Lung (tissue), 12 donors: ENCODE data around the gene TPRG1. TPM values are rescaled to one million over a fixed set of nuclear protein-coding genes. Genes with fewer than 3 reads are reported as not detected.
"Not testable (repeated sequence)": the region's sequence is repeated elsewhere in the genome, so short reads cannot be mapped to it uniquely, and the experiment has no call there.

Experiments
- ATAC-seq: fragments of 200-7000 bp; cut with Tn5 transposase; one replicate; pipeline ENCODE4 v1.9.1; 2020; ENCODE audit warnings: moderate number of reproducible peaks; ENCODE audit not compliant: insufficient read depth, low FRiP score
- DNase-seq, 3 donors: peaks; one replicate each; pipeline ENCODE4 v3.0.0-alpha.2; 2013 to 2017
- H3K27ac ChIP-seq, 2 donors: one replicate each; pipeline ENCODE4 v1.5.1; 2013; ENCODE audit warnings: mild to moderate bottlenecking in 2 of 2, moderate library complexity in 2 of 2, control low read depth in 1 of 2, inconsistent platforms in 1 of 2, low read depth in 1 of 2, low read length in 1 of 2
- H3K27me3 ChIP-seq, 3 donors: one replicate each; pipeline ENCODE4 v1.5.1; 2013; ENCODE audit warnings: low read length in 2 of 3; ENCODE audit not compliant: control insufficient read depth in 3 of 3, insufficient read depth in 3 of 3
- H3K36me3 ChIP-seq, 4 donors: one replicate each; pipeline ENCODE4 v1.5.1; 2013; ENCODE audit warnings: low read length in 4 of 4, mild to moderate bottlenecking in 1 of 4, moderate library complexity in 1 of 4; ENCODE audit not compliant: control insufficient read depth in 4 of 4, insufficient read depth in 4 of 4
- H3K4me1 ChIP-seq, 5 donors: one replicate each; pipeline ENCODE4 v1.5.1; 2013; ENCODE audit warnings: low read length in 5 of 5, mild to moderate bottlenecking in 2 of 5, moderate library complexity in 1 of 5; ENCODE audit not compliant: control insufficient read depth in 5 of 5, insufficient read depth in 5 of 5
- H3K4me3 ChIP-seq: one replicate; pipeline ENCODE4 v1.5.1; 2013; ENCODE audit warnings: mild to moderate bottlenecking, control low read depth, moderate library complexity
- H3K9ac ChIP-seq, 2 donors: one replicate each; pipeline ENCODE4 v1.5.1; 2013; ENCODE audit warnings: low read length in 2 of 2, control low read depth in 1 of 2; ENCODE audit not compliant: insufficient read depth in 1 of 2
- H3K9me3 ChIP-seq, 4 donors: one replicate each; pipeline ENCODE4 v1.5.1; 2013; ENCODE audit warnings: low read length in 3 of 4, mild to moderate bottlenecking in 1 of 4, moderate library complexity in 1 of 4; ENCODE audit not compliant: control insufficient read depth in 4 of 4, insufficient read depth in 3 of 4
- CTCF ChIP-seq: IDR thresholded peaks from 2 replicates; pipeline ENCODE4 v1.5.1; 2012; ENCODE audit warnings: mild to moderate bottlenecking; ENCODE audit errors: control extremely low read depth, extremely low read depth
- WGBS, 2 donors: extraction: QIAGEN DNeasy Blood & Tissue Kit; methylation state at CpG; one replicate each; pipeline ENCODE4 v1.1.7; 2013; 5-methylcytosine and 5-hydroxymethylcytosine counted together
- polyA plus RNA-seq, 2 donors: library from polyadenylated mRNA; stranded (reverse); fragments of 200-250 nt; gene quantifications; one replicate each; pipeline ENCODE4 v1.2.1, GENCODE V29; 2013
- total RNA-seq, 2 donors: library from RNA; depleted of rRNA in 1 of 2; stranded (reverse); fragments of >200 nt in 1 of 2; gene quantifications; one replicate each; pipeline ENCODE4 v1.2.1, GENCODE V29; 2014 to 2021
- donor health status: control.
- donor health status: control.
- donor health status: Bipolar disorder and iron deficiency.
- donor health status: healthy.
- donor health status: DM: yes; HTN: yes; CAD: no.

TPRG1 gene
- total and polyA plus RNA-seq, 4 donors, result 3.7 to 13.8 (median 9.4) TPM

GRCh38 chr3:189322339-189322738 is 150.6 kb downstream of the TPRG1 start:
- Histone ChIP-seq H3K9ac (no peak overlapping the region), H3K27me3 (no peaks in the 10 kb centered on the region), H3K4me1 (peaks cover 0 to 19% (median 2%) of the 10 kb centered on the region in 5 donors), H3K27ac (no peak overlapping the region), H3K9me3 (no peaks in the 10 kb centered on the region), H3K4me3 (no peak overlapping the region), H3K36me3 (no peaks in the 10 kb centered on the region)
- no peak for TF ChIP-seq CTCF
- DNase-seq (peak; percentile 14 to 64 (median 50)), ATAC-seq (no peak)
- 44 to 47% methylated on average over 4 of the region's 4 CpGs for WGBS, 2 donors

DNA sequence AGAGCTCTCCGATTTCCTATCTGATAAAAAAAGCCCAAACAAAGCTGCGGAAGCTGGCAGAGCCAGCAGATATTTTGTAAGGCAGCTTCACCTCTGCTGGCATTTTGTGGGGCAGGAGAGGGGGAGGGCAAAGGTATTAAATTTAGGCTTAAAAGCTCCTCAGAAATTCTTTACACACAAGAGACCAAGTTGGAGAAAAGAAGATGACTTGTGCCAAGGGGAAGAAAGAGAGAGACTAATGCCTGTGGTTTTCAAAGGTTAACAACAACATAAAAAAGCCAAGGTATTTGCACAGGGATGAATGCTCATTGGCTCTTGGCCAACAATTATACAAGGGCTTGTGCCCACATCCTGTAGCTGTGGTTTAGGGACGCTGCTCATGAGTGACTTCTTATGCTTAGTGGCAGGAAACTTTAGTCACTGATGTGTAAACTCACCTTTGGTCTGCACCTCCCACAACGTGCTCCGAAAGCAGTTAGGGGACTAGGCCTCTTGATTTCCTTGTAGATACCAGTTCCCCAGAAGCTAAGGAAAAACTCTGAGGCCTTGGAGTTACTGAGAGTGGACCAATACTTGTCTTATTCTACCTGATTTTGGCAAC is 152.9 kb downstream of the TPRG1 start:
- no peak overlapping the region for H3K4me3 ChIP-seq
- H3K9ac ChIP-seq, result no peak overlapping the region
- H3K9me3 ChIP-seq, result no peaks in the 10 kb centered on the region
- peak; percentile 42 to 78 (median 62) for DNase-seq
- peak overlapping the region in 1 of 2 donors; percentile 47 for H3K27ac ChIP-seq
- peak; percentile 90 for ATAC-seq
- WGBS, 2 donors, result 16 to 26% methylated on average over 5 of the region's 5 CpGs
- H3K27me3 ChIP-seq, result no peaks in the 10 kb centered on the region
- no peaks in the 10 kb centered on the region for H3K36me3 ChIP-seq
- H3K4me1 ChIP-seq, result peaks cover 0 to 18% (median 2%) of the 10 kb centered on the region in 5 donors
- no peak for TF ChIP-seq CTCF

GRCh38 chr3:189325454-189325853 is 153.7 kb downstream of the TPRG1 start:
- no peak overlapping the region for H3K4me3 ChIP-seq
- 68 to 74% methylated on average over 3 of the region's 3 CpGs for WGBS, 2 donors
- no peaks in the 10 kb centered on the region for H3K27me3 ChIP-seq
- no peaks in the 10 kb centered on the region for H3K9me3 ChIP-seq
- ATAC-seq (no peak), DNase-seq (no peak)
- H3K9ac ChIP-seq, result no peak overlapping the region
- no peaks in the 10 kb centered on the region for H3K36me3 ChIP-seq
- no peak for TF ChIP-seq CTCF
- no peak overlapping the region for H3K27ac ChIP-seq
- H3K4me1 ChIP-seq, result peaks cover 0 to 11% (median 2%) of the 10 kb centered on the region in 5 donors

GRCh38 chr3:189329630-189330029 is 157.9 kb downstream of the TPRG1 start:
- not testable (repeated sequence) for H3K9me3 ChIP-seq, H3K4me3 ChIP-seq, DNase-seq, H3K9ac ChIP-seq, ATAC-seq, H3K36me3 ChIP-seq, H3K27me3 ChIP-seq, H3K27ac ChIP-seq, H3K4me1 ChIP-seq
- WGBS, 2 donors, result 97 to 100% methylated on average over 4 of the region's 4 CpGs
